ENCODE measurements around the gene PRR14. TPM values are rescaled to one million over a fixed set of nuclear protein-coding genes. Genes with fewer than 3 reads are reported as not detected.
"Not testable (repeated sequence)": the region's sequence is repeated elsewhere in the genome, so short reads cannot be mapped to it uniquely, and the experiment has no call there.

The PRR14 gene
- total RNA-seq, 1 experiment from 2014 or later = 77.6 TPM

- no peaks in the 10 kb centered on the region for H3K27me3 ChIP-seq (ENCODE audit: control insufficient read depth, insufficient read depth, low read length)
- in situ Hi-C loops (cut with HindIII; ENCODE audit: low pct_unique_long_range_greater_than_20kb, low sequenced_read_pairs) = no loop called here
- intact Hi-C loops (cut with micrococcal nuclease; ENCODE audit: unreplicated experiment) = no loop called here
- H3K36me3 ChIP-seq (ENCODE audit: control insufficient read depth, insufficient read depth, low read length) = peaks cover 8% of the 10 kb centered on the region
- BruUV-seq (replicated peaks) = no TSS peak
- peaks cover 10% of the 10 kb centered on the region; the same call in 1 of the 2 replicates for H3K4me1 ChIP-seq (ENCODE audit: control insufficient read depth, insufficient read depth, low read length)
- TF ChIP-seq POLR2AphosphoS5 (IDR thresholded peaks at IDR 0.05; ENCODE audit: low read depth, low read length) (no peak), TCF7L2 (IDR thresholded peaks at IDR 0.05; ENCODE audit: low read depth, low read length) (no peak), SIN3A (IDR thresholded peaks at IDR 0.05; ENCODE audit: borderline replicate concordance, insufficient read depth, low read depth, low read length) (no peak), CTCF (IDR thresholded peaks at IDR 0.05) (no peak)
- TF ChIP-seq, protein P1, sequence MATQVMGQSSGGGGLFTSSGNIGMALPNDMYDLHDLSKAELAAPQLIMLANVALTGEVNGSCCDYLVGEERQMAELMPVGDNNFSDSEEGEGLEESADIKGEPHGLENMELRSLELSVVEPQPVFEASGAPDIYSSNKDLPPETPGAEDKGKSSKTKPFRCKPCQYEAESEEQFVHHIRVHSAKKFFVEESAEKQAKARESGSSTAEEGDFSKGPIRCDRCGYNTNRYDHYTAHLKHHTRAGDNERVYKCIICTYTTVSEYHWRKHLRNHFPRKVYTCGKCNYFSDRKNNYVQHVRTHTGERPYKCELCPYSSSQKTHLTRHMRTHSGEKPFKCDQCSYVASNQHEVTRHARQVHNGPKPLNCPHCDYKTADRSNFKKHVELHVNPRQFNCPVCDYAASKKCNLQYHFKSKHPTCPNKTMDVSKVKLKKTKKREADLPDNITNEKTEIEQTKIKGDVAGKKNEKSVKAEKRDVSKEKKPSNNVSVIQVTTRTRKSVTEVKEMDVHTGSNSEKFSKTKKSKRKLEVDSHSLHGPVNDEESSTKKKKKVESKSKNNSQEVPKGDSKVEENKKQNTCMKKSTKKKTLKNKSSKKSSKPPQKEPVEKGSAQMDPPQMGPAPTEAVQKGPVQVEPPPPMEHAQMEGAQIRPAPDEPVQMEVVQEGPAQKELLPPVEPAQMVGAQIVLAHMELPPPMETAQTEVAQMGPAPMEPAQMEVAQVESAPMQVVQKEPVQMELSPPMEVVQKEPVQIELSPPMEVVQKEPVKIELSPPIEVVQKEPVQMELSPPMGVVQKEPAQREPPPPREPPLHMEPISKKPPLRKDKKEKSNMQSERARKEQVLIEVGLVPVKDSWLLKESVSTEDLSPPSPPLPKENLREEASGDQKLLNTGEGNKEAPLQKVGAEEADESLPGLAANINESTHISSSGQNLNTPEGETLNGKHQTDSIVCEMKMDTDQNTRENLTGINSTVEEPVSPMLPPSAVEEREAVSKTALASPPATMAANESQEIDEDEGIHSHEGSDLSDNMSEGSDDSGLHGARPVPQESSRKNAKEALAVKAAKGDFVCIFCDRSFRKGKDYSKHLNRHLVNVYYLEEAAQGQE (IDR thresholded peaks at IDR 0.05; ENCODE audit: insufficient read depth in 1 of 2, low read depth in 2 of 2, low read length in 1 of 2) = no peak
- no peak overlapping the region for H3K4me3 ChIP-seq (ENCODE audit: low read depth in 2 of 2, low read length in 2 of 2)
- POLR2A ChIA-PET = interaction anchor here (0.7 kb wide), 1 partner anchor 159 kb away, joined by 8 read pairs; no protein-coding TSS in a partner anchor
- no peak overlapping the region for H3K27ac ChIP-seq (ENCODE audit: low read length)
- CTCF ChIA-PET = interaction anchor here (0.7 to 1.2 kb wide), 4 partner anchors 10 to 557 kb away, joined by 3 to 11 read pairs (median 3); no protein-coding TSS in a partner anchor
- H3K9me3 ChIP-seq (ENCODE audit: control insufficient read depth, insufficient read depth, low read depth, low read length) = no peaks in the 10 kb centered on the region
- ATAC-seq (no peak), DNase-seq (ENCODE audit: low read depth, low spot score) (no peak)
Measured at GRCh38 chr16:30694926-30695693, 44.4 kb downstream of the PRR14 start.

DNA sequence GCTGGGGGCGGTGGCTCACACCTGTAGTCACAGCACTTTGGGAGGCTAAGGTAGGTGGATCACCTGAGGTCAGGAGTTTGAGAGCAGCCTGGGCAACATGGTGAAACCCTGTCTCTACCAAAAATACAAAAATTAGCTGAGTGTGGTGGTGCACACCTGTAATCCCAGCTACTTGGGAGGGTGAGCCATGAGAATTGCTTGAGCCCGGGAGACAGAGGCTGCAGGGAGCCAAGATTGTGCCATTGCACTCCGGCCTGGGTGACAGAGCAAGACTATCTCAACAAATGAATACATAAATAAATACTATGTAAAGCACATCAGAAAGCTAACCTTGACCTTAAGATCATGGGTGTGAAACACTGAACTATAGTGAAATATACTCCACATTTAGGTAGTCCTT lies 45.9 kb downstream of the PRR14 start:
- H3K27ac ChIP-seq (ENCODE audit: low read length); H3K27me3 ChIP-seq (ENCODE audit: control insufficient read depth, insufficient read depth, low read length); in situ Hi-C loops (cut with HindIII; ENCODE audit: low pct_unique_long_range_greater_than_20kb, low sequenced_read_pairs); BruUV-seq (replicated peaks); H3K9me3 ChIP-seq (ENCODE audit: control insufficient read depth, insufficient read depth, low read depth, low read length); intact Hi-C loops (cut with micrococcal nuclease; ENCODE audit: unreplicated experiment); ATAC-seq; DNase-seq (ENCODE audit: low read depth, low spot score); CTCF ChIA-PET; H3K4me3 ChIP-seq (ENCODE audit: low read depth in 2 of 2, low read length in 2 of 2): not testable (repeated sequence)
- POLR2A ChIA-PET = interaction anchor here (1.4 kb wide), 1 partner anchor 38 kb away, joined by 5 read pairs; the partner anchor contains the start of gene FBRS
- Histone ChIP-seq H3K36me3 (ENCODE audit: control insufficient read depth, insufficient read depth, low read length) (peaks cover 15% of the 10 kb centered on the region), H3K4me1 (ENCODE audit: control insufficient read depth, insufficient read depth, low read length) (peaks cover 19% of the 10 kb centered on the region)

Data from Panc1 (cell line).